Activated T-cell treated with anti-CD3 and anti-CD28 coated beads, Interleukin-2, amount 50 U/mL, for 4 hours (primary cell): Measurements from ENCODE around the gene GRPR. TPM values are rescaled to one million over a fixed set of nuclear protein-coding genes. Genes with fewer than 3 reads are reported as not detected.
"Not testable (repeated sequence)": the region's sequence is repeated elsewhere in the genome, so short reads cannot be mapped to it uniquely, and the experiment has no call there.

Experiments
- ATAC-seq, 2 donors: fragments of 200-7000 bp; cut with Tn5 transposase; one replicate each; pipeline ENCODE4 v1.10.0; 2021
- DNase-seq: peaks from one replicate; pipeline ENCODE4 v3.0.0-alpha.2; 2020
- H3K27me3 Mint-ChIP-seq: one replicate; pipeline ENCODE4 v1.8.0; 2021; ENCODE audit warnings: low read depth, mixed read lengths
- H3K36me3 Mint-ChIP-seq: one replicate; pipeline ENCODE4 v1.8.0; 2022; ENCODE audit warnings: mixed read lengths; ENCODE audit not compliant: insufficient read depth
- H3K4me1 Mint-ChIP-seq: one replicate; pipeline ENCODE4 v1.8.0; 2021; ENCODE audit warnings: low read depth, mixed read lengths
- H3K4me3 Mint-ChIP-seq: one replicate; pipeline ENCODE4 v1.8.0; 2021; ENCODE audit warnings: mild to moderate bottlenecking, moderate library complexity, mixed read lengths
- H3K9me3 Mint-ChIP-seq: one replicate; pipeline ENCODE4 v1.8.0; 2021; ENCODE audit warnings: mixed read lengths
- total RNA-seq, 3 donors: library from RNA; stranded (reverse); gene quantifications; one replicate each; pipeline ENCODE4 v1.2.1, GENCODE V29; 2021

GRPR gene
- total RNA-seq, 3 donors from 2014 or later = 0.16 TPM; not detected in 2

DNA sequence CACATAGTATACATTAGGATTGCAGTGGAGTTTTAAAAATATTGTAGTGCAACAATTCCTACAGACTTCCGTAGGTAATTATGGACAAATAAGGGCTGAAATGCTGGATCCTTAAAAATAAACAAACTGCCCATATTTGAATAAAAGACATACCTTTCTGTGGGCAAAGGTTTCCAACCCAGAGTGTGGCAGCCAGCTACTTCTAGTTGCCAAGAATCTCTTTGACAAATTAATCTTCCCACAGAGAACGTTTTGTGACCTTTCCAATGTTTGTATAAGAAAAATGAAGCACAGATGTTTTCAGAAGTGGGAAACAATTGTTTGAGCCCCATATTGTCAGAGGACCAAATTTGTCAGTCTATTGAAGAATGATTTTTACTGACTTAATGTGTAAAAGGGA, 21.1 kb downstream of the GRPR start:
- H3K27me3 Mint-ChIP-seq = peaks cover 5% of the 10 kb centered on the region
- peaks cover 3% of the 10 kb centered on the region for H3K4me1 Mint-ChIP-seq
- no peak for ATAC-seq

DNA sequence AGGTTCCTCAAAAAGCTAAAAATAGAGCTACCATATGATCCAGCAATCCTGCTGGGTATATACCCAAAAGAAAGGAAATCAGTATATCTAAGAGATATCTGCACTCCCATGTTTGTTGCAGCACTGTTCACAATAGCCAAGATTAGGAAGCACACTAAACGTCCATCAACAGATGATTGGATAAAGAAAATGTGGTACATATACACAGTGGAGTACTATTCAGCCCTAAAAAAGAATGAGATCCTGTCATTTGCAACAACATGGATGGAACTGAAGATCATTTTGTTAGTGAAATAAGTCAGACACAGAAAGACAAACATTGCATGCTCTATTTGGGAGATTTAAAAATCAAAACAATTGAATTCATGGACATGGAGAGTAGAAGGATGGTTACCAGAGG, 21.7 kb downstream of the GRPR start:
- not testable (repeated sequence) for H3K4me3 Mint-ChIP-seq, H3K9me3 Mint-ChIP-seq, ATAC-seq, DNase-seq, H3K4me1 Mint-ChIP-seq, H3K27me3 Mint-ChIP-seq, H3K36me3 Mint-ChIP-seq

More for the DNA sequence above, 21.1 kb downstream of the GRPR start:
- Mint-ChIP-seq H3K36me3 (peaks cover 2% of the 10 kb centered on the region), H3K4me3 (no peak overlapping the region), H3K9me3 (no peaks in the 10 kb centered on the region)
- no peak for DNase-seq

DNA sequence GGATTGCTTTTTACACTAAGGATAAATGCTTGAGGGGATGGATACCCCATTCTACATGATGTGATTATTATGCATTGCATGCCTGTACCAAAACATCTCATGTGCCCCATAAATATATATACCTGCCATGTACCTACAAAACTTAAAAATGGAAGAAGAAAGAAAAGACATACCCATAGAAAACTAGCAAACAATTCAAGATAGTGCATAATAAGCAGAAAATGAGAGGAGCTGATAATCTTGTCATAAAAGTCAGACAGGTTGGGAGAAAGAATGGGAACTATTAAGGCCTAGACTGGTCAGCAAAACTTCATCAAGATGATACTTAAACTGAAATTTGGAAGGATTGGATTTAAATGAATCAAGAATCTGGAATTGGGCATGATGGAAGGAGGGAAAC, 22.3 kb downstream of the GRPR start:
- DNase-seq (no peak), ATAC-seq (no peak)
- Mint-ChIP-seq H3K9me3 (no peaks in the 10 kb centered on the region), H3K4me3 (no peak overlapping the region), H3K4me1 (peaks cover 2% of the 10 kb centered on the region), H3K36me3 (peaks cover 2% of the 10 kb centered on the region), H3K27me3 (peaks cover 5% of the 10 kb centered on the region)

DNA sequence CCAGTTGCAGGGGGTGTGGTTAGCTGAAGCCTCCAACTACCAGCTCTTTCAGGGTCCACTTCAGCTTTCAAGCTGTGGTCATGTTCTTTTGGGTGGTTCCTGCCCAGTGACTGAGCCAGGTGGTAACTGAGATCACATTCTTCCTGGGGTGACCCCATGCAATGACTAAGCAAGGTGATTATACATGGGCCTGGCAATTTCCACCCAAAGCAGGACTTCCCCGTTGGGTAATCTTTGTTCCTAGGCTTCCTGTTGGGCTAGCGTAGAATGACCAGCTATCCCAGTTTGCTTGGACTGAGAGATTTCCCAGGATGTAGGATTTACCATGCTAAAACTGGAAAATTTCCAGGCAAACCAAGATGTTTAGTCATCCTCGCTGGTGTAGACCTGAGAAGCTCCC, 25.5 kb downstream of the GRPR start:
- Mint-ChIP-seq H3K27me3 (peaks cover 4% of the 10 kb centered on the region), H3K4me1 (no peaks in the 10 kb centered on the region), H3K4me3 (no peak overlapping the region), H3K9me3 (no peaks in the 10 kb centered on the region), H3K36me3 (peaks cover 2% of the 10 kb centered on the region)
- DNase-seq (no peak), ATAC-seq (no peak)

DNA sequence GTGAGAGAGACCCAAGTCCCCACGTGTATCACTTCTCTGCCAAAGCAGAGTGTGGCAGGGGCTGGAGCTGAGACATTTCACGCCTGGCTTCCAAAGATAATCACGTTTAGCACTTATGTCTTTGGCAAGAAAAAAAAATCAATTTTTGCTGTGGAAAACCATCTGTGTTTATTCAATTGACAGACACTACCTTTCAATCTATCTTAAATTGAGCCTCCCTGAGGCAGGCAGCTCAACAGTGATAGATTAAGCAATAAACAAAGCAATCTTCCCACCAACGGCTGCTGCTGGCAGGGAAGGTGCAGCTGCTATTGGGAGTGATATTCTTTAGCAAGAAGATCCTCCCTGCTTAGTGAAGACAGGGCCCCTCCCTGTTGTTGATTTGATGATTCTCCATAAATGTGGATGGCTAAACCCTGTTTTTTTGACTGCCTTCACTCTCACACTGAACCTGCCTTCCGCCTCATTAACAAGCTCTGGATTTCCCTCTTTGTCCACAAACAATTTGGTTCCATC, 32.3 kb downstream of the GRPR start:
- no peaks in the 10 kb centered on the region for H3K9me3 Mint-ChIP-seq

DNA sequence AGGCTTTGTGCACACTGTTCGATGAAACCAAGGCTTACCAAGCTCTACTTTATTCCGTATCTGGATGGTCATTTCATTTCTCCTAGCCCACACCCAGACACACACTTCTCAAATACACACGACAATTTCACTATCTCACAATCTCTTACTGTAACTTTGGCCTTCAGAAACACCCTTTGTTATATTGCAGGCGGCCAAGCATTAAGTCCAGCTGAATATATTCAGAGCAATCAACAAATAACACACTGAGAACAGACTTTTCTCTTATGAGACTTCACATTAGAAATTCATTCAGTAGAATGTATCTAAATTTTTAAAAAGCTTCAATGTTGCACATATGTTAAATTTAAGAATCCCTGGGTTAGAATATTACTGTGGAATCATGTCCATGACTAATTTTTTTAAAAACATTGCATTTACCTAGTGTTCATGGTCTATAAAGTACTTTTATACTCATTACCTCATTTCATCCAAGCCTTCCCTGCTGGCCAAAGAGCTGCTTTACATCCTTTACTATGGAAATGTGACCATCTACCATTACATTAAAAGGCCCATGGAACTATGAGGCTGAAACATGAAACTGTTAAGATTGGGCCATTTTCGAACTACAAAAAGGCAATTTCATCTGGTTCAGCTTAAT, 33.4 kb downstream of the GRPR start:
- H3K9me3 Mint-ChIP-seq = no peaks in the 10 kb centered on the region
- H3K36me3 Mint-ChIP-seq = no peaks in the 10 kb centered on the region
- no peak overlapping the region for H3K4me3 Mint-ChIP-seq
- ATAC-seq (no peak), DNase-seq (no peak)
- H3K4me1 Mint-ChIP-seq = no peaks in the 10 kb centered on the region
- H3K27me3 Mint-ChIP-seq = no peaks in the 10 kb centered on the region

More for the DNA sequence above, 32.3 kb downstream of the GRPR start:
- DNase-seq (no peak), ATAC-seq (no peak)
- no peaks in the 10 kb centered on the region for H3K36me3 Mint-ChIP-seq
- no peaks in the 10 kb centered on the region for H3K4me1 Mint-ChIP-seq
- no peak overlapping the region for H3K4me3 Mint-ChIP-seq
- no peaks in the 10 kb centered on the region for H3K27me3 Mint-ChIP-seq

DNA sequence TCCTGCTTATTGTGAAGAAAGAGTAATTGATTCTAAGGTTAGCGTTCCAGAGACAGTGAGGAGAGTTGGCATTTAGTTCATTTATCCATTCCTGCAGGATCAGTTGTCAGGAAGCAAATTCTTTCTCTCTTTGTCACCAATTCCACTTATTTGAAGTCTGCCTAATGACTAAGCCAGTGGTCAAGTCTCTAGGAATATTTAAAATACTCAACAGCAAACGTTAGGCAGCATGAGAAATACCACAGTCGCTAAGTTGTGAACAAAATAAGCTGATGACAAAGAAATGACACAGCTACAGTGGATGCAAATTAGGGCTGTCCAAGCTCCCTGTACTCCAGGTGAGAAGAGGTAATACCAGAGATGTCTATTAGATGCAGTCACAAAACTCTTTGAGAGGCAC, 37.4 kb downstream of the GRPR start:
- Mint-ChIP-seq H3K9me3 (no peaks in the 10 kb centered on the region), H3K27me3 (peaks cover 4% of the 10 kb centered on the region), H3K4me1 (no peaks in the 10 kb centered on the region), H3K36me3 (no peaks in the 10 kb centered on the region), H3K4me3 (no peak overlapping the region)
- no peak for ATAC-seq
- DNase-seq = no peak

DNA sequence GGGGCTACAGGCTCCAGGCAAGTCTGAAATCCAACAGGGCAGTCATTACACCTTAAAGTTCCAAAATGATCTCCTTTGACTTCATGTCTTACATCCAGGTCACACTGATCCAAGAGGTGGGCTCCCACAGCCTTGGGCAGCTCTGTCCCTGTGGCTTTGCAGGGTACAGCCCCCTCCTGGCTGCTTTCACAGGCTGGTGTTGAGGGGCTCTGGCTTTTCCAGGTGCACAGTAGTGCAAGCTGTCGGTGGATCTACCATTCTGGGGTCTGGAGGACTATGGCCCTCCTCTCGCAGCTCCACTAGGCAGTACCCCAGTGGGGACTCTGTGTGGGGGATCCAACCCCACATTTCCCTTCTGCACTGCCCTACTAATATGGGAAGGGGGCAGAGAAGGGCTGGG, 37.8 kb downstream of the GRPR start:
- H3K4me3 Mint-ChIP-seq, H3K4me1 Mint-ChIP-seq: not testable (repeated sequence)

DNA sequence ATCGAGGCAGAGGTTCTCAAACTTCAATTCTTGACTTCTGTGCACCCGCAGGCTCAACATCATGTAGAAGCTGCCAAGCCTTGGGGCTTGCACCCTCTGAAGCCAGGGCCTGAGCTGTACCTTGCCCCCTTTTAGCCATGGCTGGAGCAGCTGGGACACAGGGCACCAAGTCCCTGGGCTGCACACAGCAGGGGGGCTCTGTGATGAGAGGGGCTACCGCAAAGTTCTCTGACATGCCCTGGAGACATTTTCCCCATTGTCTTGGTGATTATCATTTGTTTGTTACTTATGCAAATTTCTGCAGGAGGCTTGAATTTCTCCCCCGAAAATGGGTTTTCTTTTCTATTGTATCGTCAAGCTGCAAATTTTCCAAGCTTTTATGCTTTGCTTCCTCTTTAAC, 39.0 kb downstream of the GRPR start:
- no peaks in the 10 kb centered on the region for H3K36me3 Mint-ChIP-seq
- DNase-seq (no peak), ATAC-seq (no peak)
- H3K4me1 Mint-ChIP-seq = no peaks in the 10 kb centered on the region
- no peak overlapping the region for H3K4me3 Mint-ChIP-seq
- peaks cover 6% of the 10 kb centered on the region for H3K27me3 Mint-ChIP-seq
- H3K9me3 Mint-ChIP-seq = no peaks in the 10 kb centered on the region

More for the DNA sequence above, 37.8 kb downstream of the GRPR start:
- H3K9me3 Mint-ChIP-seq, H3K36me3 Mint-ChIP-seq, DNase-seq, ATAC-seq, H3K27me3 Mint-ChIP-seq: not testable (repeated sequence)

DNA sequence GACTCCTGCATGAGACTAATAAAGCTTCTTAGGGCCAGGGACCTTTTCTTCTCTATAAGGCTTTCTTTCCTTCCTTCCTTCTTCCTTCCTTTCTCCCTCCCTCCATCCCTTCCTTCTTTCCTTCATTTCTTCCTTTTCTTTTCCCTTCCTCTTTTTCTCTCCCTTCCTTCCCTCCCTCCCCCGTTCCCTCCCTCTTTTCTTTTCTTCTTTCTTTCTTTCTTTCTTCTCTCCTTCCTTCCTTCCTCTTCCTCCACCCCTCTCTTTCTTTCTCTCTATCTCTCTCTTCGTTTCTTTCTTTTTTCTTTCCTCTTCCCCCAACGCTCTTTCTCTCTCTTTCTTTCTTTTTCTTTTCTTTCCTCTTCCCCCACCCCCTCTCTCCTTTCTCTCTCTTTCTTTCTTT, 41.4 kb downstream of the GRPR start:
- ATAC-seq = no peak
- no peaks in the 10 kb centered on the region for H3K9me3 Mint-ChIP-seq
- H3K36me3 Mint-ChIP-seq = no peaks in the 10 kb centered on the region
- DNase-seq = no peak
- no peaks in the 10 kb centered on the region for H3K4me1 Mint-ChIP-seq
- H3K4me3 Mint-ChIP-seq = no peak overlapping the region
- H3K27me3 Mint-ChIP-seq = peaks cover 6% of the 10 kb centered on the region

DNA sequence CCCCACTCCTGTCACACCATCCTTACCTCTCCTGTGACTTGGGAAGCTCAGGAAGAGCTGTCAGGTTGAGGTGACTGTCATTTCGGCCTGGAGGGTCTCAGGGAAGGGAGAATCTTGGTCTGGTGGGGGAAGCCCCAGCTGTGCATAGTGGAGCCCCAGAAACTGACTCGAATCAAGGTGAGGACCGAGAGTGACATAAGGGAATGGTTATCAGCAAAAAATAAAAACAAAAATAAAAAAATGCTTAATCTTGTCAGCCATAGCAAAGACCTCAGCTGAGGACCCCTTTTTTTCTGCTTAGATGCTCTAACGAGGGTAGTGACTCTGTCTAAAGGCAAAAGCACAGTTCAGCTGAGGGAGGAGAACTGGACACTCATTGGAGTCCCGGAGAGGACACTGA, 43.8 kb downstream of the GRPR start, which contains the start of gene MAGEB17:
Gene MAGEB17, plus strand, starts transcription at position 301 of the 400 bp plus-strand sequence. CDS start 2,902 bp downstream, outside the sequence.
- Mint-ChIP-seq H3K9me3 (no peaks in the 10 kb centered on the region), H3K4me3 (no peak within 1 kb of the TSS), H3K27me3 (peaks cover 6% of the 10 kb centered on the region), H3K4me1 (no peaks in the 10 kb centered on the region), H3K36me3 (no peaks in the 10 kb centered on the region)
- DNase-seq = no peak
- ATAC-seq = no peak

DNA sequence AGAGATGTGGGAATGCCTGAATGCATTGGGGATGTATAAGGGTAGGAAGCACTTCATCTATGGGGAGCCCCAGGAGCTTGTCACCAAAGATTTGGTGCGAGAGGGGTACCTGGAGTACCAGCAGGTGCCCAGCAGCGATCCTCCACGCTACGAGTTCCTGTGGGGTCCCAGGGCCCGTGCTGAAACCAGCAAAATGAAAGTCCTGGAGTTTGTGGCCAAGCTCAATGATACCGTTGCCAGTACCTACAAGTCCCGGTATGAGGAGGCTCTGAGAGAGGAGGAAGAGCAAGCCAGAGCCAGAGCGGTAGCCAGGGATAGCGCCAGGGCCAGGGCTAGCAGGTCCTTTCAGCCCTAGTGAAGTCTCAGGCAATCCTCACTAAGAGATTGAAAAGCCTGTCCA, 47.7 kb downstream of the GRPR start:
- ATAC-seq (no peak), DNase-seq (no peak)
- no peaks in the 10 kb centered on the region for H3K4me1 Mint-ChIP-seq
- peaks cover 4% of the 10 kb centered on the region for H3K27me3 Mint-ChIP-seq
- no peaks in the 10 kb centered on the region for H3K9me3 Mint-ChIP-seq
- H3K4me3 Mint-ChIP-seq = no peak overlapping the region
- H3K36me3 Mint-ChIP-seq = no peaks in the 10 kb centered on the region

DNA sequence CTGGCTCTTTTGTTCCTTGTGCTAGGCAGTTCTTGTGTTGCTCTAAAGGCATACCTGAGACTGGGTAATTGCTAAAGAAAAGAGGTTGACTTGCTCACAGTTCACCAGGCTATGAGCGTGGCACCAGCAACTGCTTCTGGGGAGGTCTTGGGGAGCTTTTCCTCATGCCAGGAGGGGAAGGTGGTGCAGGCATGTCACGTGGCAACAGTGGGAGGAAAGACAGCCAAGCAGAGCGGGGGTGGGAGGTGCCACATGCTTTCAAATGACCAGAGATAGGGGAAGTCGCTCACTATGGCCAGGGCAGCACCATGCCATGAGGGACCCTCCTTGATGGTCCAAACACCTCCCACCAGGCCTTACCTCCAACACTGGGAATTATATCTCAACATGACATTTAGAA, 48.6 kb downstream of the GRPR start:
- ATAC-seq = no peak
- DNase-seq = no peak
- H3K4me1 Mint-ChIP-seq = no peaks in the 10 kb centered on the region
- no peaks in the 10 kb centered on the region for H3K9me3 Mint-ChIP-seq
- H3K4me3 Mint-ChIP-seq = no peak overlapping the region
- H3K36me3 Mint-ChIP-seq = no peaks in the 10 kb centered on the region
- H3K27me3 Mint-ChIP-seq = peaks cover 2% of the 10 kb centered on the region

DNA sequence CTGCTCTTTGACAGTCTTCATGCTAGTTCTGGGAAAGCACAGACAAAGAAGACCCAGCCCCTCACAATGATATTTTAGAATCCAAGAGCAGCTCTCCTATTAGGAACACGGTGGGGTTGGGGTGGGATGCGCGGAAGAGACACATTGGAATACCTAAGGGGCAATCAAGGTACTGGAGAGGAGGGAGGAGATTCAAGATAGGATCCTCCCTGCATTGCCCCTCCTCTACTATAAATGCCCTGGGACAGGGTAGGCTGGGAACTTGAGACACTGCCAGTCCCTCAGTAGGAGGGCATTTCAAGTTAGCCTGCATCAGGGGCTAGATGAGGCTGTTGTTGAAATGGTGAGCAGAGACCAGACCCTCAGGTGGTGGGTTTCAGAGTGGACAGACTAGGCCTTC, 49.0 kb downstream of the GRPR start:
- Mint-ChIP-seq H3K27me3 (peaks cover 2% of the 10 kb centered on the region), H3K4me3 (no peak overlapping the region), H3K9me3 (no peaks in the 10 kb centered on the region), H3K36me3 (no peaks in the 10 kb centered on the region), H3K4me1 (no peaks in the 10 kb centered on the region)
- DNase-seq (no peak), ATAC-seq (no peak)

DNA sequence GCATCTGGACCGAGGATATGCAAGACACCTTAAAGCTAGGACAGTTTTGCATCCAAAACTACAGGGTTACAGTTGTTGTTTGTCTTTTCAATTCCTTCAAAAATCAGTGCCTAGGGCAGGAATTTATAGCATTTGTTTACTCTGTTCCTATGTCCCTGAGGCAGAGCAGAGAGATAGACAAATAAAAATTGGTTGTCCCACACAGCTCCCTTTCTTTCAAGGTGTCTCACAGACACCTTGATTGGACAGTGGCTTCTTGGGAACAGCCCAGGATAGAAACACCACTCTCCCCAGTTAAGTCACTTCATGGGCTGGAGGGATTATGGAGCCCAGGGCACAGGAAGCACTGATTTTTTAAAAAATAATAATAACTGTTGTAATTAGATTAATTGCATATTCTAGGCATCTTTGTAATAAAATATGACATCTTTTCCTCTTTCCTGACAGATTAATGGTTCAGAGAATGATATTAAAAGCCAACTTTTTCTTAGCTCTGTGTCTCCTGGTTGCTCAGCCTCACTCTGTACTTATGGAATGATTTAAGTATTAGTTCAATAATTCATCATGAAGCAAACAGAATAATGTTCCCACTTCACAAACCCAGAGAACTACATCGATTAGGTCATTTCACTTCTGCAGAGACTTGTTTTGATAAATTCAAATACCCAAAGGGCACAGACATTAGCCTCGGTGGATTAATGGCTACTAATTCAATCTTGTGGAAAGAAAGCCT, 52.1 kb downstream of the GRPR start:
- no peaks in the 10 kb centered on the region for H3K4me1 Mint-ChIP-seq
- H3K4me3 Mint-ChIP-seq = no peak overlapping the region
- no peaks in the 10 kb centered on the region for H3K9me3 Mint-ChIP-seq
- peaks cover 2% of the 10 kb centered on the region for H3K27me3 Mint-ChIP-seq
- DNase-seq = no peak
- ATAC-seq = no peak
- H3K36me3 Mint-ChIP-seq = no peaks in the 10 kb centered on the region
